HUES64 (cell line): ENCODE measurements around the gene TMEM33. TPM values are rescaled to one million over a fixed set of nuclear protein-coding genes. Genes with fewer than 3 reads are reported as not detected.
A peak's percentile ranks its signal among the peaks of the same experiment; 100 is the strongest.
"Not testable (repeated sequence)": the region's sequence is repeated elsewhere in the genome, so short reads cannot be mapped to it uniquely, and the experiment has no call there.

ENCODE experiments used
- H3K27ac ChIP-seq: 2 replicates; pipeline ENCODE4 v1.7.0; 2013; ENCODE audit warnings: low read depth, low read length, inconsistent platforms
- H3K27me3 ChIP-seq: 2 replicates; pipeline ENCODE4 v1.6.1; 2013; ENCODE audit warnings: mild to moderate bottlenecking, low read length; ENCODE audit not compliant: insufficient read depth
- H3K36me3 ChIP-seq: 2 replicates; pipeline ENCODE4 v1.6.1; 2013; ENCODE audit warnings: mild to moderate bottlenecking, low read length; ENCODE audit not compliant: insufficient read depth
- H3K4me1 ChIP-seq: 2 replicates; pipeline ENCODE4 v1.6.1; 2013; ENCODE audit warnings: mild to moderate bottlenecking, low read length, moderate library complexity; ENCODE audit not compliant: insufficient read depth
- H3K4me3 ChIP-seq: 2 replicates; pipeline ENCODE4 v1.5.1; 2013; ENCODE audit warnings: mild to moderate bottlenecking, low read length, moderate library complexity
- H3K9ac ChIP-seq: 2 replicates; pipeline ENCODE4 v1.6.1; 2013; ENCODE audit warnings: mild to moderate bottlenecking, low read depth, low read length
- H3K9me3 ChIP-seq: 2 replicates; pipeline ENCODE4 v1.6.1; 2013; ENCODE audit warnings: low read depth, low read length; ENCODE audit not compliant: insufficient read depth
- WGBS: fragments of 150-250, 120-280 bp; methylation state at CpG from one replicate; pipeline ENCODE4 v1.1.7; 2013; ENCODE audit warnings: missing lambda C conversion rate; 5-methylcytosine and 5-hydroxymethylcytosine counted together
- polyA plus RNA-seq, 2 experiments: library from polyadenylated mRNA; stranded (reverse); fragments of 50-300 nt; gene quantifications; one replicate each; pipeline ENCODE4 v1.2.3, GENCODE V29; 2013

TMEM33 gene
- polyA plus RNA-seq (2013, experiment 1 of 2): 53.9 TPM
- polyA plus RNA-seq (2013, experiment 2 of 2): 50.0 TPM

DNA sequence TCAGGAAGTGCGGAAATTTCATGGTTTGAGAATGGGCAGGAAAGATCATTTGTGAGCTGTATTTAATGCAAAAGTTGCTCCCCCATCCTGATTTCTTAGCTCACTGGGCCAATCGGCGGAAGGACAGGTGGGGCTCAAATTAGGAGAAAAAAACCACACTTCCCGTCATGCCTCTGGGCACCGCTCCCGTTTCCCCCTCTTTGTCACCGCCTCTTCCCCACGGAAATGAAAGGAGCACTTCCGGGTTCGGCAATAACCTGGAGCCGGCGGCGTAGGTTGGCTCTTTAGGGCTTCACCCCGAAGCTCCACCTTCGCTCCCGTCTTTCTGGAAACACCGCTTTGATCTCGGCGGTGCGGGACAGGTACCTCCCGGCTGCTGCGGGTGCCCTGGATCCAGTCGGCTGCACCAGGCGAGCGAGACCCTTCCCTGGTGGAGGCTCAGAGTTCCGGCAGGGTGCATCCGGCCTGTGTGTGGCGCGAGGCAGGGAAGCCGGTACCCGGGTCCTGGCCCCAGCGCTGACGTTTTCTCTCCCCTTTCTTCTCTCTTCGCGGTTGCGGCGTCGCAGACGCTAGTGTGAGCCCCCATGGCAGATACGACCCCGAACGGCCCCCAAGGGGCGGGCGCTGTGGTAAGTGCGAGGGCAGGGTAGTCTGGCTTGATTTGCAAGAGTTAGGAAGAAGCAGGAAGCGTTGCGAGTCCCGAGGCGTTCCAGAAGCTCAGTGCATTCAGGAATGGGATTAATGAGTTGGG, at the start of gene TMEM33:
Gene TMEM33 (plus strand): TSS at position 529 of the 751 bp plus-strand sequence. CDS start 56 bp downstream, at position 585.
- no peaks in the 10 kb centered on the region for H3K9me3 ChIP-seq
- H3K27me3 ChIP-seq: no peaks in the 10 kb centered on the region
- H3K36me3 ChIP-seq: peaks cover 36% of the 10 kb centered on the region
- peak within 1 kb of the TSS; percentile 98 for H3K4me3 ChIP-seq
- peak within 1 kb of the TSS; percentile 95 for H3K27ac ChIP-seq
- H3K4me1 ChIP-seq: peaks cover 20% of the 10 kb centered on the region
- H3K9ac ChIP-seq: peak within 1 kb of the TSS; percentile 92
- 2% methylated on average over 49 of the region's 49 CpGs for WGBS

DNA sequence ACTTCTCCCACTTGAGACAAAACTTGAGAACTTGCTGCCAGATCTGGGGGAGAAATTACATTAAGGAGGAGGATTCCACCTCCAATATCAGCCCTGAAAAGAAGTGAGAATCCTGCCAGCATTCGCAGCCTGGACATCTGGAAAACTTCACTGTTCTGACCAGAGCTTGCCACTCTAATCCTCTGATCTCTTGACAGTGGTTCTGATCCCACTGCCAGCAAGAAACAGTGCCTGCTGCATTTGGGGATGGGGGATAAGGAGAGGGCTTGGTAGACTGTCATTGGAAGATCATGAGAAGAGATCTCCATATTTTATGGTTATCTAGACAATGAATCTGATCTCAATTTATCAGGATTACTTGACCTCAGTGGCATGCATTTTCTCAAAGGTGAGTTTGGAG, 49.8 kb upstream of the TMEM33 start:
- peaks cover 74% of the 10 kb centered on the region for H3K27me3 ChIP-seq
- H3K4me1 ChIP-seq: 0 out of 2 replicates have a peak, but pooled peaks cover 13% of the 10 kb centered on the region
- no peaks in the 10 kb centered on the region for H3K36me3 ChIP-seq
- H3K9ac ChIP-seq: no peak overlapping the region
- no peaks in the 10 kb centered on the region for H3K9me3 ChIP-seq
- H3K4me3 ChIP-seq: no peak overlapping the region
- H3K27ac ChIP-seq: no peak overlapping the region
- WGBS: 96% methylated on average over 1 of the region's 1 CpG

- Histone ChIP-seq H3K4me1 (0 out of 2 replicates have a peak, but pooled peaks cover 4% of the 10 kb centered on the region), H3K4me3 (no peak overlapping the region), H3K9me3 (no peaks in the 10 kb centered on the region), H3K27ac (no peak overlapping the region), H3K36me3 (no peaks in the 10 kb centered on the region), H3K9ac (no peak overlapping the region), H3K27me3 (peaks cover 56% of the 10 kb centered on the region)
- 74% methylated on average over 1 of the region's 2 CpGs for WGBS
Observed at GRCh38 chr4:41887277-41887676, 48.0 kb upstream of the TMEM33 start.

- Histone ChIP-seq H3K4me3 (no peak overlapping the region), H3K9me3 (no peaks in the 10 kb centered on the region), H3K27ac (no peak overlapping the region), H3K4me1 (no peaks in the 10 kb centered on the region), H3K27me3 (peaks cover 48% of the 10 kb centered on the region), H3K9ac (no peak overlapping the region), H3K36me3 (no peaks in the 10 kb centered on the region)
- WGBS: 40% methylated on average over 1 of the region's 3 CpGs
Observed at GRCh38 chr4:41887821-41888686, 47.2 kb upstream of the TMEM33 start.

DNA sequence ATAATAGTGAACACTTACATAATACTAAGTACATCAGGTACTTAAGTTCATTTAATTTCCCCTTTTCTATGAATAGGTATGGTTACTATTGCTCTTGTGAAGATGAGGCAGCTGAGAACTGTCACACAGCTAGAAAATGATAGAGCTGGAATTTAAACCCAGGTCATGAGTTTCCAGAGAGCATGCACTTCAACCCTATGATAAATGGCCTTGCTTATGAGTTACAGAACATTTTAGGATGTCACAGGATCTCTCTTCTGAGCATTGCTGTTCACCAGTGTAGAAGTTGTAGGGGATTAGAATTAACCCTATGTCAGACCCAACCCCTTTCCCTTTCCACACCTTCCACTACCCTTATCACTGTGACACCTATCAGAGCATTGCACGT, 46.5 kb upstream of the TMEM33 start:
- Histone ChIP-seq H3K27me3 (peaks cover 42% of the 10 kb centered on the region), H3K36me3 (no peaks in the 10 kb centered on the region), H3K4me1 (no peaks in the 10 kb centered on the region), H3K27ac (no peak overlapping the region), H3K9ac (no peak overlapping the region), H3K9me3 (no peaks in the 10 kb centered on the region), H3K4me3 (no peak overlapping the region)
- WGBS: 93% methylated on average over 1 of the region's 1 CpG

DNA sequence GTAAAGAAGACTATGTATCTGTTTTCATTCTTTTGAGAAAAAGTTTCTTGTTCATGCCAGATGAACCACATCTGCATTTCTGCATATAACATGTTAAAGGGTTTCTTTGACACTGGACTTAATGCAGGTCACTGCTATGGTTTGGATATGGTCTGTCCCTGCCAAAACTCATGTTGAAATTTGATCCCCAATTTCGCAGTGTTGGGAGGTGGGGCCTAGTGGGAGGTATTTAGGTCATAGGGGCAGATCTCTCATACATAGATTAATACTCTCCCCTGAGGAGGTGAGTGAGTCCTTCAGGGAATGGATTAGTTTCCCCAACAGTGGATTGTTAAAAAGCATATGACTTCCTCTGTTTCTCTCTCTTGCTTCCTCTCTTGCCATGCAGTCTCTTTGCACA, 45.9 kb upstream of the TMEM33 start:
- no peak overlapping the region for H3K9ac ChIP-seq

GRCh38 chr4:41890085-41890484, 45.1 kb upstream of the TMEM33 start:
- WGBS: 83% methylated on average over 2 of the region's 2 CpGs
- H3K27ac ChIP-seq: no peak overlapping the region

More for the DNA sequence above, 45.9 kb upstream of the TMEM33 start:
- H3K9me3 ChIP-seq: no peaks in the 10 kb centered on the region
- no peaks in the 10 kb centered on the region for H3K4me1 ChIP-seq
- no peak overlapping the region for H3K4me3 ChIP-seq
- H3K27ac ChIP-seq: no peak overlapping the region
- H3K36me3 ChIP-seq: no peaks in the 10 kb centered on the region
- peaks cover 35% of the 10 kb centered on the region for H3K27me3 ChIP-seq
- WGBS: 88% methylated on average over 1 of the region's 1 CpG

DNA sequence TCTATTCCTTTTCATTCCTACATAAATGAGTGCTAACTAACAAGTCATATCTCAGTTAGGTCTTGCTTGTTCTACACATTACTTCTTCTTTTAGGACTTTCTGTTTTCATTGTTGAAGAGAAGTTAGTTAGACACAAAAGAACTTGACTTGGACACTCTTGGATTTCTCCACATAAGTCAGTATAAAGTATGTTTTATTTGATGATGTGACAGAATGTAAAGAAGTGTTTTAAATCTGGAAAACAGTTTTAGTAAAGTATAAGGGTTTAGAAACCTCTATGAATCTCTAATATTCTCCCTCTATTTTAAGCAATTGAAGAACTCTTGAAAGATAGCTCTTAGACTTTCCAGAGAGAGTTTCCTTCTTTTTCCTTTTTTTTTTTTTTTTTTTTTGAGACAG, 38.6 kb upstream of the TMEM33 start:
- Histone ChIP-seq H3K27ac (no peak overlapping the region), H3K9me3 (no peaks in the 10 kb centered on the region), H3K27me3 (no peaks in the 10 kb centered on the region), H3K9ac (no peak overlapping the region), H3K36me3 (no peaks in the 10 kb centered on the region), H3K4me3 (no peak overlapping the region), H3K4me1 (no peaks in the 10 kb centered on the region)

More at GRCh38 chr4:41890085-41890484, 45.1 kb upstream of the TMEM33 start:
- no peaks in the 10 kb centered on the region for H3K36me3 ChIP-seq
- no peak overlapping the region for H3K4me3 ChIP-seq
- H3K9me3 ChIP-seq: no peaks in the 10 kb centered on the region
- H3K4me1 ChIP-seq: no peaks in the 10 kb centered on the region
- H3K27me3 ChIP-seq: peaks cover 28% of the 10 kb centered on the region
- H3K9ac ChIP-seq: no peak overlapping the region

DNA sequence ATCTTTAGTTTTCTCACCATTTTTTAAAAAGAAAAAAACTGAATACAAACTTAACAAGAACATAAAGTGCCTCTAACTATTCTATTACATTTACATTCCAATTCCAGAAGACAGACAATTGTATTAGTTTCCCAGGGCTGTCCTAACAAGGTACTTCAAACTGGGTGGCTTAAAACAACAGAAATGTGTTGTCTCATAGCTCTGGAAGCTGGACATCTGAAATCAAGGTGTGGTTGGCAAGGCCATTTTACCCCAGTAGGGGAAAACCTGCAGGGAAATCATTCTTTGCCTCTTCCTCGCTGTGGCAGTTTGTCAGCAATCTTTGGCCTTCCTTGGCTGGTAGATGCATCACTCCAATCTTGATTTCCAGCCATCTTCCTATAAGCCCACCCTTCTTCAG, 37.5 kb upstream of the TMEM33 start:
- Histone ChIP-seq H3K27ac (no peak overlapping the region), H3K4me3 (no peak overlapping the region), H3K9me3 (no peaks in the 10 kb centered on the region), H3K9ac (no peak overlapping the region), H3K36me3 (no peaks in the 10 kb centered on the region), H3K27me3 (no peaks in the 10 kb centered on the region), H3K4me1 (no peaks in the 10 kb centered on the region)
- WGBS: 86% methylated on average over 1 of the region's 1 CpG

DNA sequence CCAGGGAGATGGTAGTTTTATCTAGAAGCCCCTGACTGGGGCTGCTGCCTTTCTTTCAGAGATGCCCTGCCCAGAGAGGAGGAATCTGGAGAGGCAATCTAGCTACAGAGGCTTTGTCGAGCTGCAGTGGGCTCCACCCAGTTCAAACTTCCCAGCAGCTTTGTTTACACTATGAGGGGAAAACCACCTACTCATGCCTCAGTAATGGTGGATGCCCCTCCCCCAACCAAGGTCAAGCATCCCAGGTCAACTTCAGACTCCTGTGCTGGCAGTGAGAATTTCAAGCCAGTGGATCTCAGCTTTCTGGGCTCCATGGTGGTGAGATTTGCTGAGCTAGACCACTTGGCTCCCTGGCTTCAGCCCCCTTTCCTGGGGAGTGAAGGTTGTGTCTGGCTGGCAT, 26.1 kb upstream of the TMEM33 start:
- not testable (repeated sequence) for H3K9me3 ChIP-seq, H3K4me1 ChIP-seq, H3K36me3 ChIP-seq, H3K27me3 ChIP-seq, H3K4me3 ChIP-seq, H3K9ac ChIP-seq, H3K27ac ChIP-seq
- 28% methylated on average over 1 of the region's 1 CpG for WGBS

GRCh38 chr4:41912546-41912945, 22.7 kb upstream of the TMEM33 start:
- no peak overlapping the region for H3K27ac ChIP-seq

More at GRCh38 chr4:41912546-41912945, 22.7 kb upstream of the TMEM33 start:
- no peaks in the 10 kb centered on the region for H3K9me3 ChIP-seq
- H3K4me1 ChIP-seq: no peaks in the 10 kb centered on the region
- no peak overlapping the region for H3K9ac ChIP-seq
- H3K27me3 ChIP-seq: no peaks in the 10 kb centered on the region; the same call in 1 of the 2 replicates
- no peak overlapping the region for H3K4me3 ChIP-seq
- no peaks in the 10 kb centered on the region for H3K36me3 ChIP-seq
- WGBS: 92% methylated on average over 5 of the region's 5 CpGs
